NCI-H1436 treated with DMSO at 0.1 percent for 48 hours (cell line): ENCODE results near the gene COL20A1.

ENCODE experiments used
- DNase-seq: peaks from one replicate; lab custom pipeline; 2025; lab: John Stamatoyannopoulos, UW

COL20A1 gene

GRCh38 chr20:63308218-63308911 is 15.4 kb downstream of the COL20A1 start:
- no peak for DNase-seq

DNA sequence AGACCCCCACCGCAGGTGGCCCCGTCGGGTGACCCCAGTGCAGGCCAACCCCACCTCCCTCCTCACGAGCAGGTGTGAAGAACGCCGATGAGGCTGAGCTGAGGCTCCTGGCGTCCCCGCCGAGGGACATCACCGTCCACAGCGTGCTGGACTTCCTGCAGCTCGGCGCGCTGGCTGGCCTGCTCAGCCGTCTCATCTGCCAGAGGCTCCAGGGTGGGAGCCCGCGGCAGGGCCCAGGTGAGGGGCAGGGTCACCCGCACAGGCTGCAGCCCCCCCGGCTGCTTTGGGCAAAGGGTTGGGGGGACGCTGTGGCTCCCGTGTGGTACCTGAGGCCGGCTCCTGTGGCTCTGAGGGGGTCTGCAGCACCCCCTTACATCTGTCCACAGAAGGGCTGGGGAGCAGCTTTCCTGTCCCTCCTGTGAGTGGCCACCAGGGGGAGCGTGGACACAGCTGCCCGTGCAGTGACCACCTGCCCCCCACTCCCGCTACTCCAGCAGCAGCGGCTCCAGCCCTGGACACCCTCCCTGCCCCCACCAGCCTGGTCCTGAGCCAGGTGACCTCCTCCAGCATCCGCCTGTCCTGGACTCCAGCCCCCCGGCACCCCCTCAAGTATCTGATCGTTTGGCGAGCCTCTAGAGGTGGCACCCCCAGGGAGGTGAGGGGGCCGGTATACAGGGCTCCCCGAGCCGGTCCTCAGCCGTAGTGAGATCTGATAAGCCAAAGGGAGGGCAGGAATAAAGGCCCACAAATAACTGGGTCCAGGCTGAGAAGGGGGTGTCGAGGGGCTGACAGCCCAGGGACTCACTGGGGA is 16.5 kb downstream of the COL20A1 start:
- DNase-seq = no peak

GRCh38 chr20:63310265-63310991 is 17.4 kb downstream of the COL20A1 start:
- DNase-seq = no peak

GRCh38 chr20:63311186-63311832 is 18.3 kb downstream of the COL20A1 start:
- DNase-seq = no peak

DNA sequence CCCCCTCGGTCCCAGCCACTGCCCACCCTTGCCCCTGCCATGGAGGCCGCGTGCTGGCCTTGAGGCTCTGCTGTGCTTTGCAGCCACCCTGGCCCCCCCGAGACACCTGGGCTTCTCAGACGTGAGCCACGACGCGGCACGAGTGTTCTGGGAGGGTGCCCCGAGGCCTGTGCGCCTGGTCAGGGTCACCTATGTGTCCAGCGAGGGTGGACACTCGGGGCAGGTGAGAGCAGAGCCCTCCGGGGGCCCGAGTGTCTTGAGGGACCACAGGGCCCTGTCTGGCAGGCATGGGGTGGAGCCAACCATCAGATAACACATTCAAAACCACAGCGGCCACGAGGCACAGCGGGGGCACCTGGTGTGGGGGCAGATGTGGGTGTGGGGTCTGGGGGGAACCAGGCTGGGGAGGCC is 18.9 kb downstream of the COL20A1 start:
- DNase-seq = no peak

GRCh38 chr20:63312273-63312672 is 19.3 kb downstream of the COL20A1 start:
- no peak for DNase-seq

GRCh38 chr20:63312690-63313348 is 19.8 kb downstream of the COL20A1 start:
- no peak for DNase-seq

- DNase-seq = no peak
Observed at GRCh38 chr20:63313349-63314014, 20.5 kb downstream of the COL20A1 start.

DNA sequence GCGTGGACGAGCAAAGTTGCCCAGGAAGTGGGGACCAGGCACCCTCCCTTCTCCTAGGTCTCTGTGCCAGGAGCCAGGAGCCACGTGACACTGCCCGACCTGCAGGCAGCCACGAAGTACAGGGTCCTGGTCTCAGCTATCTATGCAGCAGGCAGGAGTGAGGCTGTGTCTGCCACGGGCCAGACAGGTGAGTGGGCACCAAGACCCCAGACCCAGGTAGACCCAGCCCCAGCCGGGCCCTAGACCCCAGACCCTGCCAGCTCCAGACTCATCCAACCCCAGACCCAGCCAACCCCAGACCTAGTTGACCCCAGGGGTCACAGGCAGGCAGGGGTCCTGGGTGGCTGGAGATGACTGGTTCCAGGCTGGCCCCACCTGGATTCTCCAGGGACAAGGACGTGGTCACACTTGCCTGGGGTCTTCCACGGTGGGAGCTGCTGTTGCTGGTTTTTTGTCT is 21.1 kb downstream of the COL20A1 start:
- no peak for DNase-seq

- DNase-seq = no peak
Observed at GRCh38 chr20:63314566-63315239, 21.7 kb downstream of the COL20A1 start.

DNA sequence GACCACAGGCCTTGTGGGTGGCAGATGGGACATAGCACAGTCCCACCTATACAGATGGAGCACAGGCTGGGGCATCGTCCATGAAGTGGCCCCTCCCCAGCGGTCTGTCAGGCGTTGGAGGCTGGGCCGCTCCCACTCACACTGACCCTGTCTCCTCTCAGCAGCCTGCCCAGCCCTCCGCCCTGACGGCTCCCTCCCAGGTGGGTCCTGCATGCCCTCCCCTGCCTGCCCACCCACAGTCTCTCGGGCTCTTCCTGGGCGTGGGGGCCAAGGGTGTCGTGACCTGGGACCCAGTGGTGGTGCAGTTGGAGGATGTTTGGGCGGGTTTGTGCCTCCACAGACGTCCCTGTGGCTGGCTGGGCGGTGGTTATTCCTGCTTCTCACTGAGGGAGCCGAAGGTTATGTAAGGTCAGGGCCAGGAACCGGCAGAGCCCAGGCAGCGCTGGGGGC is 22.3 kb downstream of the COL20A1 start:
- DNase-seq = no peak

DNA sequence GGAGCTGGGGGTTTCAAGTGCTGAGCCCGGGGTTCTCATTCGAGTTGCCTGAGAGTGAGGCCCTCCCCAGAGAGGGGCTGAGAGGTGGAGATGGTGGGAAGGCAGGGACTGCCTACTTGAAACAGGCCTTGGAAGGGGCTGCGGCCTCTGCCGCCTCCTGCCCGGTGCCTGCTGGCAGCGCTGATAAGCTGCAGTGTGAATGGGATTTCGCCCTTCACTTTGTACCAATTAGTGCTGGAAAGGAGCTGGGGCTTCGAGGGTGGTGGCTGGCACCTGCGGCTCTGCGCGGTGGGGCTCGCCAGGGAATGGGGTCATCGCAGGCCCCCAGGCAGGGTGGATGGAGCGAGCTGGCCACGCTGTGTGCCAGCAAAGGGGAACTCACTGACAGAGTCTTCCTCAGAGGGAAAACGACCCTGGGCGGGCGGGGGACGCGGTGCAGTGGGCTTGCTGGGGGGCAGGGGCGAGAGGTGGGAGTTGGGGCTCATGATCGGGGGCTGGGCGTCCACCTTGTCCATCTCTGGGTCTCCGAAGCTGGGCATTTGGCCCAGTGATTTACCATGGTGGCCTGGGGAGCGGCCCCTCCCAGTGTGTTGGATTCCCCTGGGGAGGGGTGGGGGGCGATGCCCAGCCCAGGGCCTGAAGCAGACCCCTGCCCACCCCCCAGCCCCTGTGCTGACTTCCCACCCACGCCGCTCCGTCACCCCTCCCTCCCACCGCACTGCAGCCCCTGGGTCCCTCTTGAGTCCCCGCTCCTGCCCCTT is 22.9 kb downstream of the COL20A1 start:
- no peak for DNase-seq

- no peak for DNase-seq
Observed at GRCh38 chr20:63316502-63316921, 23.5 kb downstream of the COL20A1 start.

DNA sequence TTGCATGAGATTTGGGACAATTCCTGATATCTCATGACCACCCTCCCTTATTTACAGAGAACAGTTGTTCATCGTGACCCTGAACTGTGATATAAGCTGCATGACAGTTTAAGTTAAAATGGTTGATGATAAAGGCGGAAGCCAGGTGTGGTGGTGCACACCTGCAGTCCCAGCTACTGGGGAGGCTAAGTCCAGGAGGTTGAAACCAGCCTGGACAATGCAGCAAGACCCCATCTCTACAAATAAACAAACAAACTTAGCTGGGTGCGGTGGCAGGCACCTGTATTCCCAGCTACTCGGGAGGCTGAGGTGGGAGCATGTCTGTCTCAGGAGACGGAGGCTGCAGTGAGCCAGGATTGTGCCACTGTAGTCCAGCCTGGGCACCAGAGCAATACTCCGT is 24.1 kb downstream of the COL20A1 start:
- no peak for DNase-seq

GRCh38 chr20:63317601-63318291 is 24.8 kb downstream of the COL20A1 start:
- peak; percentile 13 for DNase-seq

DNA sequence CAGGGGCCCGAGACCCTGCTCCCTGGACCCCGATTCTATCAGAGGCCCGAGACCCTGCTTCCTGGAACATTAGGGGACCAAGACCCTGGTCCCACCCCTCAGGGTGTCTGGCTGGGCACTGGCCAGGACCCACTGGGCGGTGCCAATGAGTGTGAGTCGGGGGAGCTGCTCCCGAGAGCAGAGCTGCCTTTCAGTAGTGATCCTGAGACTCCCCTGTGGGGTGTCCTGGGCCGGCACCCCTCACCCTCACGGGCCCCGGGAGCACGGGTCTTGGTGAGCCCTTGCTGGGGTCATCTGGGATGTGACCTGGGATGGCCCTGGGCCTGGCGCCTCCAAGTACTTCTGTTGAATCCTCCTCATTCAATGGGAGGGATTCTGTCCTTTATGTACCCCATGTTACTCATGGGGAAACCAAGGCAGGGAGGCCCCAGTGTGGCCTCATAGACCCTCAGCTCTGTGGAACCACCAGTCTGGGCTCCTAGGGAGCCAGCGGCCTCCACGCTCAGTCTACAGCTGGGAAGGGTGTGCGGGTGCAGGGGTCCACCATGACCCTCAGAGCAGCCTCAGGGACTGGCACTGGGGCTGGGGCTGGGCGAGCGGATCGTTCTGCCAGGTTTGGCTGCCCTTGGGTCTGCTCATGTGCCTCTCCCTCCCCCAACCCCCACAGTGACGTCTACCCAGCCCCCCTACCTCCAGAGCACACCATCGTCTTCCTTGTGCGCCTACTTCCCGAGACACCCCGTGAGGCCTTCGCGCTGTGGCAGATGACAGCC is 25.6 kb downstream of the COL20A1 start:
- DNase-seq = no peak

GRCh38 chr20:63319164-63320040 is 26.4 kb downstream of the COL20A1 start:
- no peak for DNase-seq
